Nephron (organoid): ENCODE results near the gene TNNI2.

Experiments used
- H3K27ac Mint-ChIP-seq, 3 experiments: 2 replicates each; pipeline ENCODE4 v1.8.0; 2020; ENCODE audit warnings: mixed read lengths in 3 of 3, mild to moderate bottlenecking in 2 of 3, moderate library complexity in 1 of 3
- H3K27me3 Mint-ChIP-seq: 2 replicates; pipeline ENCODE4 v1.8.0; 2021; ENCODE audit warnings: low read depth, mild to moderate bottlenecking, moderate library complexity, mixed read lengths
- H3K36me3 Mint-ChIP-seq: 2 replicates; pipeline ENCODE4 v1.8.0; 2020; ENCODE audit warnings: low read depth, mixed read lengths
- H3K4me1 Mint-ChIP-seq: 2 replicates; pipeline ENCODE4 v1.8.0; 2020; ENCODE audit warnings: mixed read lengths
- H3K4me3 Mint-ChIP-seq, 3 experiments: 2 replicates each; pipeline ENCODE4 v1.8.0; 2020; ENCODE audit warnings: mild to moderate bottlenecking in 3 of 3, mixed read lengths in 3 of 3, moderate library complexity in 2 of 3
- H3K9me3 Mint-ChIP-seq: 2 replicates; pipeline ENCODE4 v1.8.0; 2020; ENCODE audit warnings: mixed read lengths
- CTCF ChIP-seq, 3 experiments: fragments of 200-600 bp; sonication (generic); IDR thresholded peaks; one replicate each; pipeline ENCODE4 v1.5.0; 2021; ENCODE audit warnings: antibody characterized with exemption in 3 of 3; ENCODE audit not compliant: unreplicated experiment in 3 of 3

TNNI2 gene

GRCh38 chr11:1867381-1867780, 28.6 kb downstream of the TNNI2 start:
- Mint-ChIP-seq H3K4me1 (peaks cover 19% of the 10 kb centered on the region), H3K9me3 (no peaks in the 10 kb centered on the region), H3K27me3 (peaks cover 13% of the 10 kb centered on the region), H3K36me3 (no peaks in the 10 kb centered on the region), H3K27ac (peak overlapping the region in 2 of 3 experiments; percentile 50 to 80), H3K4me3 (no peak overlapping the region)
- no peak for TF ChIP-seq CTCF (IDR thresholded peaks at IDR 0.05; ENCODE audit: unreplicated experiment in 3 of 3)

GRCh38 chr11:1868056-1868635, 29.4 kb downstream of the TNNI2 start:
- H3K27ac Mint-ChIP-seq = no peak overlapping the region
- no peak overlapping the region for H3K4me3 Mint-ChIP-seq
- TF ChIP-seq CTCF (IDR thresholded peaks at IDR 0.05; ENCODE audit: unreplicated experiment in 3 of 3) = no peak
- H3K27me3 Mint-ChIP-seq = peaks cover 10% of the 10 kb centered on the region
- peaks cover 21% of the 10 kb centered on the region for H3K4me1 Mint-ChIP-seq
- no peaks in the 10 kb centered on the region for H3K36me3 Mint-ChIP-seq
- H3K9me3 Mint-ChIP-seq = no peaks in the 10 kb centered on the region

- Mint-ChIP-seq H3K4me3 (no peak overlapping the region), H3K27me3 (peaks cover 10% of the 10 kb centered on the region), H3K4me1 (peaks cover 25% of the 10 kb centered on the region), H3K36me3 (no peaks in the 10 kb centered on the region), H3K9me3 (no peaks in the 10 kb centered on the region), H3K27ac (peak overlapping the region in 1 of 3 experiments; percentile 62)
- no peak for TF ChIP-seq CTCF (IDR thresholded peaks at IDR 0.05; ENCODE audit: unreplicated experiment in 3 of 3)
These were observed 30.0 kb downstream of the TNNI2 start for GRCh38 chr11:1868636-1869291.

GRCh38 chr11:1869427-1870325, 30.9 kb downstream of the TNNI2 start:
- Mint-ChIP-seq H3K27me3 (peaks cover 10% of the 10 kb centered on the region), H3K4me3 (no peak overlapping the region), H3K27ac (peak overlapping the region in 2 of 3 experiments; percentile 62 to 64), H3K36me3 (no peaks in the 10 kb centered on the region), H3K4me1 (peaks cover 16% of the 10 kb centered on the region), H3K9me3 (no peaks in the 10 kb centered on the region)
- TF ChIP-seq CTCF (IDR thresholded peaks at IDR 0.05; ENCODE audit: unreplicated experiment in 3 of 3) = peak in 2 of 3 experiments; percentile 8 to 12

GRCh38 chr11:1870326-1870696, 31.5 kb downstream of the TNNI2 start:
- H3K27ac Mint-ChIP-seq = peak overlapping the region; percentile 45 to 77 (median 64)
- no peak for TF ChIP-seq CTCF (IDR thresholded peaks at IDR 0.05; ENCODE audit: unreplicated experiment in 3 of 3)
- H3K27me3 Mint-ChIP-seq = peaks cover 10% of the 10 kb centered on the region
- H3K36me3 Mint-ChIP-seq = no peaks in the 10 kb centered on the region
- H3K4me1 Mint-ChIP-seq = peaks cover 19% of the 10 kb centered on the region
- H3K9me3 Mint-ChIP-seq = no peaks in the 10 kb centered on the region
- no peak overlapping the region for H3K4me3 Mint-ChIP-seq
